Neural cell (in vitro differentiated cells): ENCODE data around the gene NCBP1.

Experiments used
- CTCF ChIP-seq: fragments of 450-650 bp; IDR thresholded peaks from 2 replicates; pipeline ENCODE4 v1.5.1; 2014; ENCODE audit warnings: antibody characterized with exemption, mild to moderate bottlenecking, moderate library complexity; ENCODE audit not compliant: poor library complexity, severe bottlenecking
- EP300 ChIP-seq: fragments of 450-650 bp; conservative IDR thresholded peaks from 2 replicates; pipeline ENCODE4 v1.6.1; 2014; ENCODE audit warnings: antibody characterized with exemption, mild to moderate bottlenecking, moderate library complexity; ENCODE audit not compliant: poor library complexity, severe bottlenecking
- EZH2 ChIP-seq: fragments of 200-600, 300-800 bp; shearing (Covaris generic), sonication (generic); IDR thresholded peaks from 2 replicates; pipeline ENCODE4 v1.6.1; 2014; ENCODE audit warnings: antibody characterized with exemption, low read length, borderline replicate concordance, mild to moderate bottlenecking; ENCODE audit not compliant: insufficient read depth, poor library complexity, severe bottlenecking
- MXI1 ChIP-seq: fragments of 450-650 bp; conservative IDR thresholded peaks from 2 replicates; pipeline ENCODE4 v1.6.1; 2014; ENCODE audit warnings: antibody characterized with exemption, mild to moderate bottlenecking; ENCODE audit not compliant: poor library complexity, severe bottlenecking
- POLR2AphosphoS5 ChIP-seq: IDR thresholded peaks from 2 replicates; pipeline ENCODE4 v1.6.1; 2012
- RAD21 ChIP-seq: fragments of 450-650 bp; conservative IDR thresholded peaks from 2 replicates; pipeline ENCODE4 v1.6.1; 2014; ENCODE audit warnings: antibody characterized with exemption, mild to moderate bottlenecking, moderate library complexity
- REST ChIP-seq: IDR thresholded peaks from 2 replicates; pipeline ENCODE4 v1.6.1; 2012; ENCODE audit warnings: borderline replicate concordance
- SMC3 ChIP-seq: fragments of 450-650 bp; conservative IDR thresholded peaks from 2 replicates; pipeline ENCODE4 v1.6.1; 2014; ENCODE audit warnings: antibody characterized with exemption, mild to moderate bottlenecking, moderate library complexity; ENCODE audit not compliant: poor library complexity
- TAF1 ChIP-seq: IDR thresholded peaks from 2 replicates; pipeline ENCODE4 v1.6.1; 2012; ENCODE audit warnings: low read depth

GRCh38 chr9:97704851-97705250, 71.2 kb downstream of the NCBP1 start:
- no peak for TF ChIP-seq EZH2
- TF ChIP-seq CTCF, result no peak
- TF ChIP-seq POLR2AphosphoS5, result no peak
- TF ChIP-seq TAF1, result no peak
- no peak for TF ChIP-seq EP300
- TF ChIP-seq MXI1, result no peak
- TF ChIP-seq SMC3, result no peak
- TF ChIP-seq REST, result no peak
- no peak for TF ChIP-seq RAD21
